SU-DHL-6 (cell line): ENCODE data around the gene RAD51B.

Source experiments
- EZH2phosphoT487 ChIP-seq: fragments of 200-600 bp; sonication (generic), shearing (Covaris generic); conservative IDR thresholded peaks from 2 replicates; pipeline ENCODE4 v1.6.1; 2018; ENCODE audit warnings: mild to moderate bottlenecking, antibody characterized with exemption, low read length, moderate library complexity, mixed read lengths
- TF ChIP-seq, protein P1 (sequence below): fragments of 200-600 bp; sonication (generic); IDR thresholded peaks from one replicate; pipeline ENCODE4 v1.5.1; 2017; ENCODE audit warnings: antibody characterized with exemption, mild to moderate bottlenecking, low read length, moderate library complexity; ENCODE audit not compliant: insufficient read depth, poor library complexity, severe bottlenecking

DNA sequence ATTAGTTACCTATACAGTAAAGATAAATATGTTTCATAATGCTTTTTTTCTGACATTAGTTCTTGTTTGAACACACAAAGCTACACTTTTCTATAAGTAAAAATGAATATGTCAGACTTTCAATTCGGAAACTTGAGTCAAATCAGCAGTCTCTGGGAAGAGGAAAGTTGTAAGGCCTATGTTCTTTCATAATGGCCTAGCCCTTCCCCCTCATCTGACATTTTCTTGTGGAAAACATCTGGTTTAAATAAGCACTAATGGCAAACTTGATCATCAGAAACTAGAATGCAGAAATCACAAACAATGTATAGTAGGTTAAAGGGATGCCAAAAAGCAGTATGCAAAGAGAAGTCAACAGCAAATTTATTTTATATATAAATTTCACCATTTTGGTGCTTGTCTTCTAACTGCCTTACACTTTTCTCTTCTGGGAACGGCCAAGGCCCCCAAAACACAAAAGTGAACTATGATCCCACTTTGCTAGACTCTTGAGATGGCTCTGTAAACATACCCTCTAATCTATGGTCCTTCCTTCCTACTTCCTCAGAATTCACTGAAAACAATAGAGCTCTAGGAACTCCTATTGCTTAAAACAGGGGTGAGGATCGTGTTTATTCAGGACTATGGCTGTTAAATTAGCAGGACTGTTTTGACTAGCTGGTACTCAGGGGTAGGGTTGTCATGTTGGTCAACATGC lies 444.1 kb downstream of the RAD51B start:
- TF ChIP-seq, protein P1, sequence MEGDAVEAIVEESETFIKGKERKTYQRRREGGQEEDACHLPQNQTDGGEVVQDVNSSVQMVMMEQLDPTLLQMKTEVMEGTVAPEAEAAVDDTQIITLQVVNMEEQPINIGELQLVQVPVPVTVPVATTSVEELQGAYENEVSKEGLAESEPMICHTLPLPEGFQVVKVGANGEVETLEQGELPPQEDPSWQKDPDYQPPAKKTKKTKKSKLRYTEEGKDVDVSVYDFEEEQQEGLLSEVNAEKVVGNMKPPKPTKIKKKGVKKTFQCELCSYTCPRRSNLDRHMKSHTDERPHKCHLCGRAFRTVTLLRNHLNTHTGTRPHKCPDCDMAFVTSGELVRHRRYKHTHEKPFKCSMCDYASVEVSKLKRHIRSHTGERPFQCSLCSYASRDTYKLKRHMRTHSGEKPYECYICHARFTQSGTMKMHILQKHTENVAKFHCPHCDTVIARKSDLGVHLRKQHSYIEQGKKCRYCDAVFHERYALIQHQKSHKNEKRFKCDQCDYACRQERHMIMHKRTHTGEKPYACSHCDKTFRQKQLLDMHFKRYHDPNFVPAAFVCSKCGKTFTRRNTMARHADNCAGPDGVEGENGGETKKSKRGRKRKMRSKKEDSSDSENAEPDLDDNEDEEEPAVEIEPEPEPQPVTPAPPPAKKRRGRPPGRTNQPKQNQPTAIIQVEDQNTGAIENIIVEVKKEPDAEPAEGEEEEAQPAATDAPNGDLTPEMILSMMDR: no peak
- no peak for TF ChIP-seq EZH2phosphoT487
